Measurements from ENCODE around the gene FASTK.

FASTK gene

GRCh38 chr7:151080522-151081169 is at the start of gene FASTK:
FASTK (minus strand) TSS chr7:151080809; CDS start chr7:151080766, 43 bp downstream.
- DNase-seq (ENCODE audit: low read depth) = peak; percentile 84

GRCh38 chr7:151129960-151130591 is 49.5 kb upstream of the FASTK start:
- DNase-seq (ENCODE audit: low read depth) = no peak

GRCh38 chr7:151129117-151129959 is 48.7 kb upstream of the FASTK start:
- no peak for DNase-seq (ENCODE audit: low read depth)

- DNase-seq (ENCODE audit: low read depth) = no peak
Observed at GRCh38 chr7:151128716-151129115, 48.1 kb upstream of the FASTK start.

GRCh38 chr7:151128144-151128543 is 47.5 kb upstream of the FASTK start:
- no peak for DNase-seq (ENCODE audit: low read depth)

GRCh38 chr7:151126491-151127137 is 46.0 kb upstream of the FASTK start:
- no peak for DNase-seq (ENCODE audit: low read depth)

GRCh38 chr7:151125846-151126481 is 45.4 kb upstream of the FASTK start:
- no peak for DNase-seq (ENCODE audit: low read depth)

GRCh38 chr7:151125470-151125845 is 44.8 kb upstream of the FASTK start:
- DNase-seq (ENCODE audit: low read depth) = no peak

- DNase-seq (ENCODE audit: low read depth) = no peak
Observed at GRCh38 chr7:151124899-151125399, 44.3 kb upstream of the FASTK start.

- DNase-seq (ENCODE audit: low read depth) = no peak
Observed at GRCh38 chr7:151124481-151124880, 43.9 kb upstream of the FASTK start.

GRCh38 chr7:151123822-151124464 is 43.3 kb upstream of the FASTK start:
- DNase-seq (ENCODE audit: low read depth) = peak; percentile 70

- DNase-seq (ENCODE audit: low read depth) = no peak
Observed at GRCh38 chr7:151123158-151123821, 42.7 kb upstream of the FASTK start.

- DNase-seq (ENCODE audit: low read depth) = no peak
Observed at GRCh38 chr7:151122796-151123157, 42.2 kb upstream of the FASTK start.

- DNase-seq (ENCODE audit: low read depth) = no peak
Observed at GRCh38 chr7:151122276-151122675, 41.7 kb upstream of the FASTK start.

GRCh38 chr7:151121380-151122170 is 41.0 kb upstream of the FASTK start:
- no peak for DNase-seq (ENCODE audit: low read depth)

- DNase-seq (ENCODE audit: low read depth) = no peak
Observed at GRCh38 chr7:151120896-151121295, 40.3 kb upstream of the FASTK start.

- no peak for DNase-seq (ENCODE audit: low read depth)
Observed at GRCh38 chr7:151119902-151120301, 39.3 kb upstream of the FASTK start.

GRCh38 chr7:151119055-151119415 is 38.4 kb upstream of the FASTK start:
- DNase-seq (ENCODE audit: low read depth) = no peak

GRCh38 chr7:151118108-151119054 is 37.8 kb upstream of the FASTK start:
- DNase-seq (ENCODE audit: low read depth) = no peak

Measured in activated T-helper 9 cell treated with anti-CD3 and anti-CD28 coated beads, Interleukin-2, amount 50 U/mL, for 16 hours (primary cell).